LNCaP clone FGC (cell line): ENCODE measurements around the gene ZNF540.

Experiments used
- DNase-seq: peaks from one replicate; pipeline ENCODE4 v3.0.0-alpha.2; 2011; ENCODE audit warnings: low read depth
- H3K4me3 ChIP-seq: 2 replicates; pipeline ENCODE4 v1.5.1; 2011; ENCODE audit warnings: mild to moderate bottlenecking, low read depth, low read length, control low read depth
- CTCF ChIP-seq: IDR thresholded peaks from 2 replicates; pipeline ENCODE4 v1.5.1; 2012; ENCODE audit warnings: mild to moderate bottlenecking; ENCODE audit not compliant: control insufficient read depth, insufficient read depth; ENCODE audit errors: extremely low read depth

Gene ZNF540

GRCh38 chr19:37583340-37583739, 11.3 kb upstream of the ZNF540 start:
- no peak for TF ChIP-seq CTCF
- DNase-seq: no peak

GRCh38 chr19:37593996-37594303, 726 bp upstream of the ZNF540 start:
- no peak for DNase-seq
- H3K4me3 ChIP-seq: peak overlapping the region; percentile 81
- no peak for TF ChIP-seq CTCF

More at GRCh38 chr19:37583340-37583739, 11.3 kb upstream of the ZNF540 start:
- H3K4me3 ChIP-seq: no peak overlapping the region

- no peak for DNase-seq
- peak overlapping the region; percentile 81 for H3K4me3 ChIP-seq
- TF ChIP-seq CTCF: no peak
Observed at GRCh38 chr19:37594982-37595382, 306 bp downstream of the ZNF540 start.

- TF ChIP-seq CTCF: no peak
- DNase-seq: no peak
- H3K4me3 ChIP-seq: no peak overlapping the region
Observed at GRCh38 chr19:37635076-37636056, 40.7 kb downstream of the ZNF540 start.

- H3K4me3 ChIP-seq: peak overlapping the region; percentile 93
- no peak for DNase-seq
- no peak for TF ChIP-seq CTCF
Observed at GRCh38 chr19:37654118-37654517, 59.4 kb downstream of the ZNF540 start.

GRCh38 chr19:37654629-37655300, 60.1 kb downstream of the ZNF540 start:
- H3K4me3 ChIP-seq: peak overlapping the region; percentile 93
- TF ChIP-seq CTCF: no peak
- peak; percentile 10 for DNase-seq
